Liver (tissue), 9 donors: ENCODE data around the gene SUSD5. TPM values are rescaled to one million over a fixed set of nuclear protein-coding genes. Genes with fewer than 3 reads are reported as not detected.

Experiments used
- DNase-seq: peaks from one replicate; pipeline ENCODE4 v3.0.0-alpha.2; 2017; ENCODE audit warnings: low spot score
- H3K27ac ChIP-seq, 2 donors: one replicate each; pipeline ENCODE4 v1.7.0; 2013; ENCODE audit warnings: inconsistent platforms in 2 of 2, low read length in 2 of 2, control low read depth in 1 of 2, low read depth in 1 of 2, mild to moderate bottlenecking in 1 of 2
- H3K27me3 ChIP-seq, 4 donors: one replicate each; pipeline versions ENCODE4 v1.6.1 to v1.7.0; 2013; ENCODE audit warnings: low read length in 3 of 4, inconsistent platforms in 1 of 4, mild to moderate bottlenecking in 1 of 4, moderate library complexity in 1 of 4; ENCODE audit not compliant: control insufficient read depth in 4 of 4, insufficient read depth in 4 of 4
- H3K36me3 ChIP-seq, 4 donors: one replicate each; pipeline versions ENCODE4 v1.6.1 to v1.7.0; 2013; ENCODE audit warnings: low read length in 3 of 4, mild to moderate bottlenecking in 3 of 4, low read depth in 1 of 4, moderate library complexity in 1 of 4; ENCODE audit not compliant: control insufficient read depth in 4 of 4, insufficient read depth in 3 of 4
- H3K4me1 ChIP-seq, 4 donors: one replicate each; pipeline versions ENCODE4 v1.6.1 to v1.7.0; 2013; ENCODE audit warnings: low read length in 3 of 4, mild to moderate bottlenecking in 3 of 4, moderate library complexity in 1 of 4; ENCODE audit not compliant: control insufficient read depth in 4 of 4, insufficient read depth in 4 of 4
- H3K4me3 ChIP-seq, 3 donors: one replicate each; pipeline versions ENCODE4 v1.6.1 to v1.7.0; 2013; ENCODE audit warnings: low read length in 3 of 3, control low read depth in 1 of 3, low read depth in 1 of 3, mild to moderate bottlenecking in 1 of 3
- H3K9ac ChIP-seq, 2 donors: one replicate each; pipeline ENCODE4 v1.7.0; 2013; ENCODE audit warnings: low read length in 2 of 2, mild to moderate bottlenecking in 2 of 2, moderate library complexity in 2 of 2, control low read depth in 1 of 2, low read depth in 1 of 2
- H3K9me3 ChIP-seq, 4 donors: one replicate each; pipeline versions ENCODE4 v1.6.1 to v1.7.0; 2013; ENCODE audit warnings: low read length in 3 of 4; ENCODE audit not compliant: control insufficient read depth in 4 of 4
- EGR1 ChIP-seq, 2 donors: IDR thresholded peaks; 2 replicates each; pipeline ENCODE4 v1.6.1; 2016 to 2018; ENCODE audit warnings: antibody characterized with exemption in 2 of 2, low read depth in 2 of 2
- GABPA ChIP-seq, 2 donors: IDR thresholded peaks in 1 of 2; conservative IDR thresholded peaks in 1 of 2; 2 replicates each; pipeline ENCODE4 v1.6.1; 2016; ENCODE audit warnings: antibody characterized with exemption in 2 of 2, mild to moderate bottlenecking in 1 of 2, moderate library complexity in 1 of 2
- HNF4A ChIP-seq, 2 donors: conservative IDR thresholded peaks; 2 replicates each; pipeline ENCODE4 v1.6.1; 2016; ENCODE audit warnings: antibody characterized with exemption in 2 of 2, mild to moderate bottlenecking in 2 of 2
- HNF4G ChIP-seq: IDR thresholded peaks from 2 replicates; pipeline ENCODE4 v1.6.1; 2016; ENCODE audit warnings: antibody characterized with exemption
- JUND ChIP-seq, 2 donors: IDR thresholded peaks; 2 replicates each; pipeline ENCODE4 v1.6.1; 2016; ENCODE audit warnings: antibody characterized with exemption in 2 of 2
- RAD21 ChIP-seq, 2 donors: IDR thresholded peaks; 2 replicates each; pipeline ENCODE4 v1.6.1; 2016; ENCODE audit warnings: antibody characterized with exemption in 2 of 2, mild to moderate bottlenecking in 2 of 2
- RXRA ChIP-seq, 2 donors: IDR thresholded peaks; 2 replicates each; pipeline ENCODE4 v1.6.1; 2017 to 2018; ENCODE audit warnings: antibody characterized with exemption in 2 of 2, mild to moderate bottlenecking in 1 of 2
- SP1 ChIP-seq: IDR thresholded peaks from 2 replicates; pipeline ENCODE4 v1.6.1; 2018; ENCODE audit warnings: antibody characterized with exemption, mild to moderate bottlenecking
- TAF1 ChIP-seq: conservative IDR thresholded peaks from 2 replicates; pipeline ENCODE4 v1.6.1; 2016; ENCODE audit warnings: antibody characterized with exemption, mild to moderate bottlenecking
- YY1 ChIP-seq: IDR thresholded peaks from 2 replicates; pipeline ENCODE4 v1.6.1; 2016; ENCODE audit warnings: antibody characterized with exemption, mild to moderate bottlenecking
- ZBTB33 ChIP-seq: IDR thresholded peaks from 2 replicates; pipeline ENCODE4 v1.6.1; 2016; ENCODE audit warnings: antibody characterized with exemption
- WGBS: extraction: QIAGEN DNeasy Blood & Tissue Kit; methylation state at CpG from one replicate; pipeline ENCODE4 v1.1.7; 2013; 5-methylcytosine and 5-hydroxymethylcytosine counted together
- polyA plus RNA-seq, 2 donors: library from polyadenylated mRNA; stranded (reverse) in 1 of 2; unstranded in 1 of 2; fragments of 200-250 nt in 1 of 2; fragments of >200 nt in 1 of 2; fragmentation: Nextera tagmentation in 1 of 2; extraction: Ambion mirVana in 1 of 2; gene quantifications; one replicate each; pipeline versions ENCODE4 v1.2.1 to v1.2.3, GENCODE V29; 2013 to 2015
- total RNA-seq, 2 donors: library from RNA; depleted of rRNA; stranded (reverse); fragments of >200 nt; gene quantifications; one replicate each; pipeline ENCODE4 v1.2.3, GENCODE V29; 2014
- TF ChIP-seq, protein P1 (sequence below): IDR thresholded peaks from 2 replicates; pipeline ENCODE4 v1.6.1; 2016; ENCODE audit warnings: antibody characterized with exemption
- TF ChIP-seq, protein P2 (sequence below): IDR thresholded peaks from 2 replicates; pipeline ENCODE4 v1.6.1; 2016; ENCODE audit warnings: antibody characterized with exemption, mild to moderate bottlenecking
- TF ChIP-seq, protein P3 (sequence below): fragments of 150-350 bp; IDR thresholded peaks from 2 replicates; pipeline ENCODE4 v1.5.1; 2017; ENCODE audit warnings: improper control_type of control experiment, low read depth, low read length; ENCODE audit not compliant: missing input control
- donor health status: healthy.
- donor health status: healthy.
- donor health status: healthy.
- donor health status: healthy.
- donor health status: healthy.

SUSD5 gene
- total and polyA plus RNA-seq, 4 donors, result 0.08 to 0.21 (median 0.18) TPM

DNA sequence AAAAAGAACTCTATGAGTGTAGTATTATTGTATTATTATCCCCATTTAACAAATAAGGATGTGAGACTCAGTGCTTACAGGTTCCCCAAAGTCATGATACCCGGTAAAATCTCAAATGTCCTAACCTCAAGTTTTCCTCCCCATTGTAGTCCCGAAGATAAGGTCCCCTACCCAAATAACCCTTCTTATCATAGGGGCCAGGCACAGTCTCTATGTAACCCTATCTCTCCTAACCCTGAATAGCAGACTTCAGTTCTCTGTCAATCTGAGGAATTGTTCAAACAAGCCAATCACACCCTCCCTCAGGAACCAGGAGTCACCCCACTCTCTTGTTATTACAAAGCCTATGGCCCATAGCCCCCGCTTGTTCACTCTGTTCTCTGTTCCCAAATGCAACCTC is 10.5 kb upstream of the SUSD5 start:
- Histone ChIP-seq H3K27me3 (peaks cover 0 to 6% (median 0%) of the 10 kb centered on the region in 4 donors), H3K9me3 (no peaks in the 10 kb centered on the region), H3K4me1 (no peaks in the 10 kb centered on the region), H3K9ac (no peak overlapping the region), H3K27ac (no peak overlapping the region), H3K36me3 (no peaks in the 10 kb centered on the region), H3K4me3 (no peak overlapping the region)
- 51% methylated on average over 3 of the region's 3 CpGs for WGBS
- no peak for DNase-seq
- no peak for TF ChIP-seq YY1
- TF ChIP-seq, protein P1, sequence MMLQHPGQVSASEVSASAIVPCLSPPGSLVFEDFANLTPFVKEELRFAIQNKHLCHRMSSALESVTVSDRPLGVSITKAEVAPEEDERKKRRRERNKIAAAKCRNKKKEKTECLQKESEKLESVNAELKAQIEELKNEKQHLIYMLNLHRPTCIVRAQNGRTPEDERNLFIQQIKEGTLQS, result no peak
- TF ChIP-seq SP1, result no peak
- TF ChIP-seq ZBTB33, result no peak
- no peak for TF ChIP-seq HNF4A (conservative IDR thresholded peaks at IDR 0.05)
- no peak for TF ChIP-seq RAD21 (IDR thresholded peaks at IDR 0.05)
- TF ChIP-seq TAF1, result no peak
- TF ChIP-seq, protein P2, sequence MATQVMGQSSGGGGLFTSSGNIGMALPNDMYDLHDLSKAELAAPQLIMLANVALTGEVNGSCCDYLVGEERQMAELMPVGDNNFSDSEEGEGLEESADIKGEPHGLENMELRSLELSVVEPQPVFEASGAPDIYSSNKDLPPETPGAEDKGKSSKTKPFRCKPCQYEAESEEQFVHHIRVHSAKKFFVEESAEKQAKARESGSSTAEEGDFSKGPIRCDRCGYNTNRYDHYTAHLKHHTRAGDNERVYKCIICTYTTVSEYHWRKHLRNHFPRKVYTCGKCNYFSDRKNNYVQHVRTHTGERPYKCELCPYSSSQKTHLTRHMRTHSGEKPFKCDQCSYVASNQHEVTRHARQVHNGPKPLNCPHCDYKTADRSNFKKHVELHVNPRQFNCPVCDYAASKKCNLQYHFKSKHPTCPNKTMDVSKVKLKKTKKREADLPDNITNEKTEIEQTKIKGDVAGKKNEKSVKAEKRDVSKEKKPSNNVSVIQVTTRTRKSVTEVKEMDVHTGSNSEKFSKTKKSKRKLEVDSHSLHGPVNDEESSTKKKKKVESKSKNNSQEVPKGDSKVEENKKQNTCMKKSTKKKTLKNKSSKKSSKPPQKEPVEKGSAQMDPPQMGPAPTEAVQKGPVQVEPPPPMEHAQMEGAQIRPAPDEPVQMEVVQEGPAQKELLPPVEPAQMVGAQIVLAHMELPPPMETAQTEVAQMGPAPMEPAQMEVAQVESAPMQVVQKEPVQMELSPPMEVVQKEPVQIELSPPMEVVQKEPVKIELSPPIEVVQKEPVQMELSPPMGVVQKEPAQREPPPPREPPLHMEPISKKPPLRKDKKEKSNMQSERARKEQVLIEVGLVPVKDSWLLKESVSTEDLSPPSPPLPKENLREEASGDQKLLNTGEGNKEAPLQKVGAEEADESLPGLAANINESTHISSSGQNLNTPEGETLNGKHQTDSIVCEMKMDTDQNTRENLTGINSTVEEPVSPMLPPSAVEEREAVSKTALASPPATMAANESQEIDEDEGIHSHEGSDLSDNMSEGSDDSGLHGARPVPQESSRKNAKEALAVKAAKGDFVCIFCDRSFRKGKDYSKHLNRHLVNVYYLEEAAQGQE, result no peak
- TF ChIP-seq, protein P3, sequence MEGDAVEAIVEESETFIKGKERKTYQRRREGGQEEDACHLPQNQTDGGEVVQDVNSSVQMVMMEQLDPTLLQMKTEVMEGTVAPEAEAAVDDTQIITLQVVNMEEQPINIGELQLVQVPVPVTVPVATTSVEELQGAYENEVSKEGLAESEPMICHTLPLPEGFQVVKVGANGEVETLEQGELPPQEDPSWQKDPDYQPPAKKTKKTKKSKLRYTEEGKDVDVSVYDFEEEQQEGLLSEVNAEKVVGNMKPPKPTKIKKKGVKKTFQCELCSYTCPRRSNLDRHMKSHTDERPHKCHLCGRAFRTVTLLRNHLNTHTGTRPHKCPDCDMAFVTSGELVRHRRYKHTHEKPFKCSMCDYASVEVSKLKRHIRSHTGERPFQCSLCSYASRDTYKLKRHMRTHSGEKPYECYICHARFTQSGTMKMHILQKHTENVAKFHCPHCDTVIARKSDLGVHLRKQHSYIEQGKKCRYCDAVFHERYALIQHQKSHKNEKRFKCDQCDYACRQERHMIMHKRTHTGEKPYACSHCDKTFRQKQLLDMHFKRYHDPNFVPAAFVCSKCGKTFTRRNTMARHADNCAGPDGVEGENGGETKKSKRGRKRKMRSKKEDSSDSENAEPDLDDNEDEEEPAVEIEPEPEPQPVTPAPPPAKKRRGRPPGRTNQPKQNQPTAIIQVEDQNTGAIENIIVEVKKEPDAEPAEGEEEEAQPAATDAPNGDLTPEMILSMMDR, result no peak

DNA sequence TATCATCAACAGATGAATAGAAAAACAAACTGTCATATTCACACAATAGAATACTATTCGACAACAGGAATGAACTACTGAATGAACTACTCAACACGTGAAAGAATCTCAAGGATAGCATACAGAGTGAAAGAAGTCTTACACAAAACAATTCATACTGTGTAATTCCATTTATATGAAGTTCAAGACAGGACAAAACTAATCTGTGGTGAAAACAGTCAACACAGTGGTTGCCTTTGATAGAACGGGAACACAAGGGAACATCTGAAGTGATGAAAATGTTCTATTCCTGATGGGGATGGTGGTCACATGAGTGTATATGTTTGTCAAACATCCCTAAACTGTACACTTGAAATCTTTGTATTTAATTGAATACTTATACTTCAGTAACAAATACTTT is 2.6 kb upstream of the SUSD5 start:
- WGBS, result 72% methylated on average over 3 of the region's 3 CpGs

More for the DNA sequence above, 2.6 kb upstream of the SUSD5 start:
- Histone ChIP-seq H3K27me3 (peaks cover 0 to 7% (median 5%) of the 10 kb centered on the region in 4 donors), H3K4me3 (no peak overlapping the region), H3K27ac (no peak overlapping the region), H3K9me3 (no peaks in the 10 kb centered on the region), H3K36me3 (no peaks in the 10 kb centered on the region), H3K4me1 (peaks cover 0 to 10% (median 2%) of the 10 kb centered on the region in 4 donors), H3K9ac (no peak overlapping the region)
- TF ChIP-seq EGR1 (IDR thresholded peaks at IDR 0.05; ENCODE audit: low read depth in 2 of 2) (no peak), YY1 (no peak), RXRA (IDR thresholded peaks at IDR 0.05) (no peak), SP1 (no peak), HNF4G (no peak), JUND (IDR thresholded peaks at IDR 0.05) (no peak), RAD21 (IDR thresholded peaks at IDR 0.05) (no peak), GABPA (IDR thresholded peaks at IDR 0.05 in 1 of 2, conservative IDR thresholded peaks at IDR 0.05 in 1 of 2) (no peak)
- TF ChIP-seq, protein P3, result no peak
- no peak for DNase-seq
